Heart left ventricle (tissue), 16 donors: ENCODE results near the gene CCDC197. TPM values are rescaled to one million over a fixed set of nuclear protein-coding genes. Genes with fewer than 3 reads are reported as not detected.
A peak's percentile ranks its signal among the peaks of the same experiment; 100 is the strongest.

Experiments
- ATAC-seq, 4 donors: fragments of 200-7000 bp; cut with Tn5 transposase; one replicate each; pipeline ENCODE4 v1.9.1; 2020 to 2022; ENCODE audit warnings: moderate library complexity in 4 of 4, mild to moderate bottlenecking in 3 of 4, moderate number of reproducible peaks in 1 of 4
- DNase-seq, 5 donors: peaks; one replicate each; pipeline ENCODE4 v3.0.0-alpha.2; 2020
- H3K27ac ChIP-seq, 12 donors: fragments of 200-600 bp; sonication (generic) in 4 of 12; one replicate each; pipeline versions ENCODE4 v1.5.0 to v1.8.0; 2016 to 2022; ENCODE audit warnings: mild to moderate bottlenecking in 2 of 12
- H3K27me3 ChIP-seq, 9 donors: fragments of 200-600 bp; sonication (generic) in 2 of 9; one replicate each; pipeline versions ENCODE4 v1.5.1 to v1.8.0; 2016 to 2022; ENCODE audit warnings: mild to moderate bottlenecking in 3 of 9
- H3K36me3 ChIP-seq, 9 donors: fragments of 200-600 bp; sonication (generic) in 2 of 9; one replicate each; pipeline versions ENCODE4 v1.5.0 to v1.8.0; 2018 to 2022; ENCODE audit warnings: mild to moderate bottlenecking in 2 of 9
- H3K4me1 ChIP-seq, 12 donors: fragments of 200-600 bp; sonication (generic) in 4 of 12; one replicate each; pipeline versions ENCODE4 v1.5.0 to v1.8.0; 2016 to 2022; ENCODE audit warnings: mild to moderate bottlenecking in 3 of 12
- H3K4me3 ChIP-seq, 12 donors: fragments of 200-600 bp; sonication (generic) in 4 of 12; one replicate each; pipeline versions ENCODE4 v1.5.0 to v1.8.0; 2017 to 2022; ENCODE audit warnings: mild to moderate bottlenecking in 9 of 12, moderate library complexity in 4 of 12
- H3K9me3 ChIP-seq, 12 donors: fragments of 200-600 bp; sonication (generic) in 4 of 12; one replicate each; pipeline versions ENCODE4 v1.5.0 to v1.8.0; 2016 to 2022; ENCODE audit warnings: mild to moderate bottlenecking in 1 of 12
- POLR2A ChIP-seq, 2 donors: fragments of 450-650 bp; IDR thresholded peaks; one replicate each; pipeline ENCODE4 v1.6.1; 2017; ENCODE audit warnings: antibody characterized with exemption in 2 of 2, mild to moderate bottlenecking in 2 of 2, moderate library complexity in 2 of 2
- WGBS, 4 donors: extraction: QIAGEN DNeasy Blood & Tissue Kit in 2 of 4; methylation state at CpG; one replicate each; pipeline versions ENCODE4 v1.1.5 to v1.1.7; 2013 to 2018; 5-methylcytosine and 5-hydroxymethylcytosine counted together
- intact Hi-C, 10 donors: fragments of 100-400 bp; cut with DNase I; formaldehyde crosslinking; loops; one replicate each; pipeline versions ENCODE4 v1.11.1 to v1.14.2; 2022
- polyA plus RNA-seq, 2 donors: library from polyadenylated mRNA; stranded (reverse); fragments of 200-250 nt; gene quantifications; one replicate each; pipeline ENCODE4 v1.2.3, GENCODE V29; 2013
- total RNA-seq, 9 donors: library from RNA; depleted of rRNA in 2 of 9; stranded (reverse); fragments of >200 nt in 2 of 9; fragmentation: NEBNext Ultra II Directional in 3 of 9; extraction: Animal tissue kit (Norgen Biotek cat#: 25700) in 3 of 9; gene quantifications; one replicate each; pipeline versions ENCODE4 v1.1.0 to v1.2.4, GENCODE V29; 2016 to 2023
- TF ChIP-seq, protein P1 (sequence below), 12 donors: fragments of 200-600 bp; sonication (generic) in 4 of 12; IDR thresholded peaks; one replicate each; pipeline versions ENCODE4 v1.5.0 to v1.8.0; 2018 to 2022; ENCODE audit warnings: antibody characterized with exemption in 12 of 12, mild to moderate bottlenecking in 5 of 12
- donor health status: ischemic (EF 13 %, LVEDD 7.1; RV severe dilation, severe dysfunction).
- donor health status: healthy with polysubstance abuse.
- donor health status: DM: no; HTN: yes; CAD: no.
- donor health status: DM: no; HTN: no; CAD: no.
- donor health status: ischemic (EF 25% LVEDD 6.9; RV normal size, moderate dysfunction).
- donor health status: ischemic (EF 25% LVEDD 5.7; RV mildly dilated, moderate dysfunction).
- donor health status: healthy.
- donor health status: DM: yes; HTN: yes; CAD: no.
- donor health status: ischemic (EF 35%, LVEDD 5.7; RV mildly dilated, moderate dysfunction).
- donor health status: nonischemic (EF 11% LVEDD 7.7; RV severe dilation, severe dysfunction).
- donor health status: DM: yes; HTN: yes; CAD: no.
- donor health status: PGD.
- donor health status: ischemic (EF 29% LVEDD 5.4; RV normal size, mild dysfunction).
- donor health status: nonischemic (EF 23%, LVEDD 6.1; RV moderate dilation, normal function).

The CCDC197 gene
- total and polyA plus RNA-seq, 11 donors: 0.23 to 1.4 (median 0.88) TPM; not detected in 4

- Histone ChIP-seq H3K9me3 (no peaks in the 10 kb centered on the region), H3K4me3 (no peak overlapping the region), H3K27ac (no peak overlapping the region), H3K27me3 (no peaks in the 10 kb centered on the region), H3K4me1 (peaks cover 0 to 29% (median 16%) of the 10 kb centered on the region in 12 donors), H3K36me3 (peaks cover 0 to 56% (median 50%) of the 10 kb centered on the region in 9 donors)
- WGBS, 4 donors: 91 to 94% (median 93%) methylated on average over 20 of the region's 20 CpGs
- intact Hi-C loops: no loop called here
- DNase-seq: no peak
- TF ChIP-seq, protein P1, sequence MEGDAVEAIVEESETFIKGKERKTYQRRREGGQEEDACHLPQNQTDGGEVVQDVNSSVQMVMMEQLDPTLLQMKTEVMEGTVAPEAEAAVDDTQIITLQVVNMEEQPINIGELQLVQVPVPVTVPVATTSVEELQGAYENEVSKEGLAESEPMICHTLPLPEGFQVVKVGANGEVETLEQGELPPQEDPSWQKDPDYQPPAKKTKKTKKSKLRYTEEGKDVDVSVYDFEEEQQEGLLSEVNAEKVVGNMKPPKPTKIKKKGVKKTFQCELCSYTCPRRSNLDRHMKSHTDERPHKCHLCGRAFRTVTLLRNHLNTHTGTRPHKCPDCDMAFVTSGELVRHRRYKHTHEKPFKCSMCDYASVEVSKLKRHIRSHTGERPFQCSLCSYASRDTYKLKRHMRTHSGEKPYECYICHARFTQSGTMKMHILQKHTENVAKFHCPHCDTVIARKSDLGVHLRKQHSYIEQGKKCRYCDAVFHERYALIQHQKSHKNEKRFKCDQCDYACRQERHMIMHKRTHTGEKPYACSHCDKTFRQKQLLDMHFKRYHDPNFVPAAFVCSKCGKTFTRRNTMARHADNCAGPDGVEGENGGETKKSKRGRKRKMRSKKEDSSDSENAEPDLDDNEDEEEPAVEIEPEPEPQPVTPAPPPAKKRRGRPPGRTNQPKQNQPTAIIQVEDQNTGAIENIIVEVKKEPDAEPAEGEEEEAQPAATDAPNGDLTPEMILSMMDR (IDR thresholded peaks at IDR 0.05): no peak
- no peak for TF ChIP-seq POLR2A (IDR thresholded peaks at IDR 0.05)
- no peak for ATAC-seq
Measured at GRCh38 chr14:94044476-94045091, 47.5 kb downstream of the CCDC197 start.

DNA sequence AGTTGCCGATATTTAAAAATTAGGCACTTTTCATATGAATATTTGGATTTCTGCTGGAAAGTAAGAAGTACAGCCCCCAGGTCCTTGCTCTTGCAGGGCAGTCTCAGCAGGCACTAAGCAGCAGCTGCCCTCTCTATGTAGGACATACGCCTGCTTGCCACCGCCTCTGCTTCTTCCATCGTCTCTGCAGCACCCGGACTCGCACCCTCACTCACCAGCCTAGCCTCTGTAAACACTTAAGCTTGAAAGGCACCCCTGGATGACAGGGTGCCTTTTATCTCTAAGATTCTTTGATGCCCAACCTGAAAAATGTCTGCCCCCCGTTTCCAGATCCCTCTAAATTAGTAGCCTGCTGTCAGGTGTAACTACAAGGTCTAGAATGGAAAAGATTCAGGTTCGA is 48.0 kb downstream of the CCDC197 start:
- DNase-seq (no peak), ATAC-seq (no peak)
- intact Hi-C loops: no loop called here
- no peak overlapping the region for H3K4me3 ChIP-seq
- no peaks in the 10 kb centered on the region for H3K9me3 ChIP-seq
- TF ChIP-seq, protein P1 (IDR thresholded peaks at IDR 0.05): no peak
- no peak for TF ChIP-seq POLR2A (IDR thresholded peaks at IDR 0.05)
- peaks cover 0 to 62% (median 55%) of the 10 kb centered on the region in 9 donors for H3K36me3 ChIP-seq
- H3K27ac ChIP-seq: no peak overlapping the region
- H3K4me1 ChIP-seq: peaks cover 0 to 29% (median 16%) of the 10 kb centered on the region in 12 donors
- H3K27me3 ChIP-seq: no peaks in the 10 kb centered on the region
- WGBS, 4 donors: 94 to 97% (median 95%) methylated on average over 8 of the region's 8 CpGs

DNA sequence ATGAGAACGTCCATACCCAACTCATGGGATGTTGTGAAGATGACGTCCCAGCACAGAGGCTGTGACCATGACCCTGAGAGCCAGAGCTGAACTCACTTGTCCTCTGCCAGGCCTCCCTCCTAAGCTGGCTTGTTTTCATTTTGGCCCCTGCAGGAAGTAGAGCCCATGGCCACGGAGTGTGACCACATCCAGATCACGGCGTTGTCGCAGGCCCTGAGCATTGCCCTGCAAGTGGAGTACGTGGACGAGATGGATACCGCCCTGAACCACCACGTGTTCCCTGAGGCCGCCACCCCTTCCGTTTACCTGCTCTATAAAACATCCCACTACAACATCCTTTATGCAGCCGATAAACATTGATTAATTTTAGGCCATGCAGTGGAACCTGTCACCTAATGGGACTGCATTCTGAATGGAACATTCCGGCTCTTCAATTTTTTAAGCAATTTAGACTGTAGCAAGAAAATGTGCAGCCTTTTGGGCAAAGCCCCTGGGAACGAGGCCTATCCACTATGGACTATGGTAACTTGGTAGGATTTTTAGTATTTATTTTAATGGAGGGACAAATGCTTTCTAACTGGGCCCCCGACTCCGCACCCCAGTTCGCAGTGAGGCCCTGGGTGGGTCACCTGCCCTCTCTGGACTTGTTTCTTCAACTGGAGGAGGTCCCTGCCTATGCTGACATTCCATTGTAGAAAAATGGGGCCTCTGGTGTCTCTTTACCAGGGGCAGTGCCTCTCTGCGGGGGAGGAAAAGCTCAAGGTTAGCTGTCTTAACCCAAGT is 48.7 kb downstream of the CCDC197 start:
- H3K36me3 ChIP-seq: peaks cover 0 to 68% (median 61%) of the 10 kb centered on the region in 9 donors

More for the DNA sequence above, 48.7 kb downstream of the CCDC197 start:
- Histone ChIP-seq H3K4me3 (no peak overlapping the region), H3K4me1 (peaks cover 0 to 36% (median 21%) of the 10 kb centered on the region in 12 donors), H3K27me3 (no peaks in the 10 kb centered on the region), H3K27ac (no peak overlapping the region), H3K9me3 (no peaks in the 10 kb centered on the region)
- DNase-seq (peak in 2 of 5 donors; percentile 4 to 37), ATAC-seq (no peak)
- TF ChIP-seq, protein P1 (IDR thresholded peaks at IDR 0.05): no peak
- TF ChIP-seq POLR2A (IDR thresholded peaks at IDR 0.05): no peak
- 92 to 94% (median 93%) methylated on average over 19 of the region's 19 CpGs for WGBS, 4 donors
- intact Hi-C loops: no loop called here
